ENCODE data around the gene CAB39L. TPM values are rescaled to one million over a fixed set of nuclear protein-coding genes. Genes with fewer than 3 reads are reported as not detected.
A peak's percentile ranks its signal among the peaks of the same experiment; 100 is the strongest.

CAB39L gene
- total and polyA plus RNA-seq, 2 donors from 2014 or later: 11.0 to 16.0 TPM

DNA sequence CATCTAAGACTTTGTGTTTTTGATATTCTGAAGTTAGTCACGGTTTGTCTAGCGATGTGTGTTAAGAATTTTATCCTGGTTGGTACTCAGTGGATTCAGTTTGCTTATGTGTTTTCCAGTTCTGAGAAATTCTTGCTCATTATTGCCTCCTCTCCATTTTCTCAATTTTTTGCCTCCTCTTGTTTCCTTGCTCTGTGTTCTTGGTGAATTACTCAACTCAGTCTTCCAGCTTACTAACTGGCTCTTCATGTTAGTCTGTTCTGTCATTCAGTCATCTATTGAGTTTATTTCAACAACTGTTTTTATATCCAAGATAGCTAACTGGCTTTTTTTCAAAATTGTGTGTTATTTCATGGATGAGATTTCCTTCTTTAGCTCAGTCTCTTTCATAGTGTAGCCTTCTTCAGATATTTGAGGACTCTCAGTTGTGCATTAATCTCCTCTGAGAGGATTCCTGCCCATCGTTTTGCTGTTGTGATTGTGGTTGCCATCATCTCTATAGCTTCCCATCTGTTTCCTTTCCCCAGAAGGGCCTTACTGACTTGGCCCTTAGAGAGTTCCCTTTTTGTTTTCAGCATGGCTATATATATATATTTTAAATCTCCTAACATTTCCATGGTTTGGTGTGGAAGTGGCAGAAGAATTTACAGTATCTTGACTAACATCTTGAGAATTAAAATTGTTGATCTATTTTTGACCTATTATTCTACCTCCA, 6.4 kb upstream of the CAB39L start:
- H3K36me3 ChIP-seq (ENCODE audit: control insufficient read depth in 2 of 3, insufficient read depth in 3 of 3, low read length in 3 of 3): peaks cover 0 to 6% (median 0%) of the 10 kb centered on the region in 3 donors
- H3K9me3 ChIP-seq (ENCODE audit: control insufficient read depth in 2 of 3, insufficient read depth in 1 of 3, low read length in 3 of 3): no peaks in the 10 kb centered on the region
- DNase-seq: no peak
- intact Hi-C loops (cut with DNase I): no loop called here
- H3K4me3 ChIP-seq (ENCODE audit: low read length in 3 of 3): no peak overlapping the region
- H3K9ac ChIP-seq (ENCODE audit: low read length in 3 of 3): no peak overlapping the region
- no peak overlapping the region for H3K27ac ChIP-seq (ENCODE audit: low read depth in 2 of 2, low read length in 2 of 2)
- TF ChIP-seq, protein P1, sequence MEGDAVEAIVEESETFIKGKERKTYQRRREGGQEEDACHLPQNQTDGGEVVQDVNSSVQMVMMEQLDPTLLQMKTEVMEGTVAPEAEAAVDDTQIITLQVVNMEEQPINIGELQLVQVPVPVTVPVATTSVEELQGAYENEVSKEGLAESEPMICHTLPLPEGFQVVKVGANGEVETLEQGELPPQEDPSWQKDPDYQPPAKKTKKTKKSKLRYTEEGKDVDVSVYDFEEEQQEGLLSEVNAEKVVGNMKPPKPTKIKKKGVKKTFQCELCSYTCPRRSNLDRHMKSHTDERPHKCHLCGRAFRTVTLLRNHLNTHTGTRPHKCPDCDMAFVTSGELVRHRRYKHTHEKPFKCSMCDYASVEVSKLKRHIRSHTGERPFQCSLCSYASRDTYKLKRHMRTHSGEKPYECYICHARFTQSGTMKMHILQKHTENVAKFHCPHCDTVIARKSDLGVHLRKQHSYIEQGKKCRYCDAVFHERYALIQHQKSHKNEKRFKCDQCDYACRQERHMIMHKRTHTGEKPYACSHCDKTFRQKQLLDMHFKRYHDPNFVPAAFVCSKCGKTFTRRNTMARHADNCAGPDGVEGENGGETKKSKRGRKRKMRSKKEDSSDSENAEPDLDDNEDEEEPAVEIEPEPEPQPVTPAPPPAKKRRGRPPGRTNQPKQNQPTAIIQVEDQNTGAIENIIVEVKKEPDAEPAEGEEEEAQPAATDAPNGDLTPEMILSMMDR (IDR thresholded peaks at IDR 0.05; ENCODE audit: borderline replicate concordance, extremely low read depth, insufficient read depth): no peak
- no peak for FAIRE-seq
- H3K27me3 ChIP-seq (ENCODE audit: control insufficient read depth, insufficient read depth, low read length): no peaks in the 10 kb centered on the region
- peaks cover 0 to 10% (median 0%) of the 10 kb centered on the region in 3 donors for H3K4me1 ChIP-seq (ENCODE audit: control insufficient read depth in 2 of 3, insufficient read depth in 2 of 3, low read depth in 1 of 3, low read length in 3 of 3)

DNA sequence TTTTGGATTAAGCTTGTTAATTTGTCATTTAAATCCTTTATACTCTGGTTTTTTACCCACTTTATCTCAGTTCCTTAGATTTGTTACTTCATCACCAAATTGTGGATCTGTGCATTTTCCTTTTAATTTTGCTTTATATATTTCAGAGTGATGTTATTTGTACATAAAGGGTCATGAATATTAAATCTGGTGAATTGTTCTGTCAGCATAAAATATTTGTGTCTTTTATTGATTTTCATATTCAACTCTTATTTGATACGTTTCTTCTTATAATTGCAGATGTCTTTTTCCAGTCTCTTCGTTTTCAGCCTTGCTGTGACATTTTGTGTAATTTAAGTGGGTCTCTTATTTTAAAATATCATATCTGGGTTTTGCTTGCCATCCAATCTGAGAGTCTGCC, 4.9 kb upstream of the CAB39L start:
- Histone ChIP-seq H3K4me1 (ENCODE audit: control insufficient read depth in 2 of 3, insufficient read depth in 2 of 3, low read depth in 1 of 3, low read length in 3 of 3) (peaks cover 0 to 7% (median 0%) of the 10 kb centered on the region in 3 donors), H3K27me3 (ENCODE audit: control insufficient read depth, insufficient read depth, low read length) (no peaks in the 10 kb centered on the region), H3K9ac (ENCODE audit: low read length in 3 of 3) (no peak overlapping the region), H3K4me3 (ENCODE audit: low read length in 3 of 3) (no peak overlapping the region), H3K9me3 (ENCODE audit: control insufficient read depth in 2 of 3, insufficient read depth in 1 of 3, low read length in 3 of 3) (no peaks in the 10 kb centered on the region), H3K36me3 (ENCODE audit: control insufficient read depth in 2 of 3, insufficient read depth in 3 of 3, low read length in 3 of 3) (peaks cover 0 to 6% (median 0%) of the 10 kb centered on the region in 3 donors), H3K27ac (ENCODE audit: low read depth in 2 of 2, low read length in 2 of 2) (no peak overlapping the region)
- DNase-seq (no peak), FAIRE-seq (no peak)
- TF ChIP-seq, protein P1 (IDR thresholded peaks at IDR 0.05; ENCODE audit: borderline replicate concordance, extremely low read depth, insufficient read depth): no peak
- intact Hi-C loops (cut with DNase I): no loop called here

DNA sequence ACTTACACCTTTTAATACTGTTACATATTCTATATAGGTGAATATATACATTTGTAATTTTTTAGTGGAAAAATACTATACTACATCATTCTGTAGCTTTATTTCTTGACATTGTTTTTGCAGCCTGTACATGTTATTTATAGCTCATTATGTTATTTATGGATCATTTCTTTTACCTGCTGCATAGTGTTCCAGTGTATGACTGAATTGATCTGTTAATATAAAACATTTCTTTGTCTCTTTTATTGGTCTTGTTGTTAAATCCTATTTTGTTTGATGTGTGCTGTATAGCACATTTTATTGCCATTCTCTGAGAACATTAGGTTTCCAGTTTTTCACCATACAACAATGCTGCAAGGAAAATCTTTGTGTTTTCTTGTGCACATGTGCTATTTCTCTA, 2.6 kb upstream of the CAB39L start:
- peak overlapping the region in 1 of 3 donors; percentile 27 for H3K4me3 ChIP-seq (ENCODE audit: low read length in 3 of 3)
- no peak overlapping the region for H3K9ac ChIP-seq (ENCODE audit: low read length in 3 of 3)
- no peaks in the 10 kb centered on the region for H3K9me3 ChIP-seq (ENCODE audit: control insufficient read depth in 2 of 3, insufficient read depth in 1 of 3, low read length in 3 of 3)
- peaks cover 0 to 7% (median 0%) of the 10 kb centered on the region in 3 donors for H3K4me1 ChIP-seq (ENCODE audit: control insufficient read depth in 2 of 3, insufficient read depth in 2 of 3, low read depth in 1 of 3, low read length in 3 of 3)
- TF ChIP-seq, protein P1 (IDR thresholded peaks at IDR 0.05; ENCODE audit: borderline replicate concordance, extremely low read depth, insufficient read depth): no peak
- H3K27me3 ChIP-seq (ENCODE audit: control insufficient read depth, insufficient read depth, low read length): no peaks in the 10 kb centered on the region
- DNase-seq: no peak
- intact Hi-C loops (cut with DNase I): no loop called here
- no peaks in the 10 kb centered on the region for H3K36me3 ChIP-seq (ENCODE audit: control insufficient read depth in 2 of 3, insufficient read depth in 3 of 3, low read length in 3 of 3)
- H3K27ac ChIP-seq (ENCODE audit: low read depth in 2 of 2, low read length in 2 of 2): no peak overlapping the region
- FAIRE-seq: no peak
